Activated gamma-delta T cell treated with Interleukin-2 at 50 U/mL for 16 hours (primary cell): ENCODE results near the gene UGT1A10.

Source experiments
- DNase-seq: peaks from one replicate; pipeline ENCODE4 v3.0.0-alpha.2; 2020

Gene UGT1A10

DNA sequence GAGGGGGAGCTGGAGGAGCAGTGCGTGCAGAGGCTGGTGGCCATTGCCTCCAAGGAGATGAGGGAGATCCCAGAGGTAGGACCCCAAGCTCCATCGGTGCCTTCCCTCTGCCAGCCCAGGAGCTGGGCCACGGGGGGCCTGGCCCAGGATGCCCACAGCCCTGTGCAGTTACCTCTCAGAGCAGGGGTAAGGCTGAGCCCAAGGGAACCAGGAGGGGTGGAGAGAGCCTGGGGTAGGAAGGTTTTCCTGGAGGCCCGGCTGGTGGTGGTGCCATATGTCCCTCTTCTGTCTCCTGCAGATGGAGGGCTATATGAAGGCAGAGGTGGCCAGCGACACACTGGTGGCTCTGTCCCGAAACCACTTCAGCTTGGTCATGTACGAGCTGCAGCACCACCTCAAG, 153.3 kb downstream of the UGT1A10 start:
- DNase-seq, result no peak

DNA sequence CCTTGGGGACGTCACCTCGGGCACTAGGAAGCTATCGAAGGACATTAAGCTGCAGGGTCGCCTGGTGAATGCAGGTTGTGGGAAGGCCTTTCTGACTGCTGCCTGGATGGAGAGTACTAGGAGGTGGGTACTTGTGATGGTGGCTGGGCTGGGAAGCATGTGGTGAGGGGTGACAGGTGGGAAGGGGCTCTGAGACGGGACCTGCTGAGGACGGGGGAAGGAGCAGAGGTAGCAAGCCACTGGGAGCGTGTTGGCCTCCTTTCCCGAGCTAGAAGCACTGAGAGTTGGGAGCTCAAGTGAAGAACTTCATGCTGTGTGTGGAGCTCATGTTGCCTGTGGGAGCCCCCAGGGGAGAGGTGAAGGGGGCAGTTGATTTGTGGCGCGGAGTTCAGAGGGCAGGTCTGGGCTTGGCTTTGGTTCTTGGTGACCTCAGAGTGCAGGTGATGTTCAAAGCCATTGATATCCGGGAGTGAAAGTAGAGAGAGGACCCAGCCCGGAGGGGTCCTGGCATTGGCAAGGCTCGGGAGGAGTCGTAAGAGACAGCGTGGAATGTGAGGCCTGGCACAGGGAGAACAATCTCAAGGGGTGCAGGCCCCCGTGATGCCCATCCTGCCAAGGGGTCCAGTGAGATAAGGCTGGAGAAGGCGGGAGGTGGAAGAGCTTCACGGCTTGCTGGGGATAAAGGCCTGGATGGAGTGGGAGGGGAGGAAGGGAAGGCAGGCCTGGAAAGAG, 155.1 kb downstream of the UGT1A10 start:
- DNase-seq, result no peak

GRCh38 chr2:233791883-233792329, 155.7 kb downstream of the UGT1A10 start:
- DNase-seq, result no peak

- DNase-seq, result no peak
Observed at GRCh38 chr2:233792720-233793119, 156.5 kb downstream of the UGT1A10 start.

DNA sequence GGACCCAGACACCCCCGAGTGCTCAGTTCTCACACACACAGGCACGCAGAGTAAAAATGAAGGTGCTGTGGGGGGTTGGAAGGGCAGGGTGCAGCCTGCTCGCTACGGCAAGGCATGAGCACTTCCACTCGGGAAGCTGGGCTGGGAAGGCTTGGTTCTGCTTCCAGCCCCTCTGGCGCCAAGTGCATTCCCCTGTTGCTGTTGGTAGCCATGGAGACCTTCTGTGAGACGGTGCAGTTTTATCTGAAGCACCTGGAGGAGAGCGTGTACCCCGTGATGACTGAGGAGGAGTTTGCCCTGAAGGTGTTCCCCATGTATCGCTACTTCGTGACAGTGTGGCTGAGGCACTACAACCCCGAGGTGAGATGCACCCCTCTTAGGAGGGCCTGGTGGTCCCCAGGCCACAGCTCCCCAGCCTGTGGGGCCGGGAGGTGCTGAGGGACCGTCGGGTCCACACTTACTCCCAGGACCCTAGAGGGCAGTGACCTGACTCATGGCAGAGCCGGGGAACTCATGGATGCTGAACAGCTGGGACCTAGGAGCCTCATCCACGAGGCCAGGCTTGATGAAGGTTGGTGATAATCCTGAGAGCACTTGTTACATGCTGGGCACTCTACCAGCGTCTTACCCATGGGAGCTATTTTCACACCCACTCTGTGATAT, 157.3 kb downstream of the UGT1A10 start:
- DNase-seq, result no peak

DNA sequence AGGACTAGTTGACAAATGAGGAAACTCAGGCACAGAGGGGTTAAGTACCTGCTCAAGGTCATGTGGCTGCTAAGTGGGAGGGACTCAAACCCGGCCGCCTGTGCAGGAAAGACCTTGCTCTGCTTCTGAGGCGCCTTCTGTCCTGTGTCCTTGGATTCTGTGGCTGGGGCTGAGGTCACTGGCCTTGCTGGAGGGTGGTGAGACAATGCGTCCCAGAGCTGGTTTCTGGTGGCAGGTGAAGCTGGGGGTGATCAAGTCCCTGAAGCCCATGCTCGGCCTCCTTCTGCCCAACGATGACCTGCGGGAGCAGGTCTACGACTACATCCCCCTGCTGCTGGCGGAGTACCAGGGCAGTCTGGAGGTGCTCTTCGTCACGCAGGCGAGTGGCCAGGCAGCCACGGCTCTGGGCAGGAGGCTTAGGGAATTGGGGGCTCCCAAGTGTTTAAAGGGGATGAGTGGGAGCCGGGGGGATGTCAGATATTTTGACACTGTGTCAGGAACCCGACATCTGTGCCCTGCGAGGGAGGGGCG, 157.9 kb downstream of the UGT1A10 start:
- DNase-seq, result no peak

DNA sequence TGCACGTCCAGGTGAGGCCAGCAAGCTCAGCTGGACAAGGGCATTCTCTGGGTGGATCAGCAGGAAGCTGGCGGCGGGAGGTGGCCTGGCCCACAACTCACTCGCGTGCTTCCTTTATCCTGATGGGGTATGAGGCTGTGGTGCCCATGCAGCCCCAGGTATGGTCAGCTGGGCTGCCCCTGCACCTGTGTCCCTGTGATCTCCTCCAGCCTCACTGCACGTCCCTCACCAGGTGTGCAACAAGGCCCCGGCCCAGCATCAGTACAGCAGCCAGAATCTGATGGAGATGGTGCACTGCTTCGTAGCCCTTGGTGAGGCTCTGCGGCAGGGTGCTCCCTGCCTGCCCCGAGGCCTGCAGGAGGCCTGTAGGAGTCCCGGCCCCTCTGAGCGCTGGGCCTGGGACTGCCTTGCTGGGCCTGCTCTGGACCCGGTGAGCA, 159.5 kb downstream of the UGT1A10 start:
- DNase-seq, result no peak

- DNase-seq, result no peak
Observed at GRCh38 chr2:233796254-233796653, 160.0 kb downstream of the UGT1A10 start.

GRCh38 chr2:233798335-233799086, 162.3 kb downstream of the UGT1A10 start:
- no peak for DNase-seq

DNA sequence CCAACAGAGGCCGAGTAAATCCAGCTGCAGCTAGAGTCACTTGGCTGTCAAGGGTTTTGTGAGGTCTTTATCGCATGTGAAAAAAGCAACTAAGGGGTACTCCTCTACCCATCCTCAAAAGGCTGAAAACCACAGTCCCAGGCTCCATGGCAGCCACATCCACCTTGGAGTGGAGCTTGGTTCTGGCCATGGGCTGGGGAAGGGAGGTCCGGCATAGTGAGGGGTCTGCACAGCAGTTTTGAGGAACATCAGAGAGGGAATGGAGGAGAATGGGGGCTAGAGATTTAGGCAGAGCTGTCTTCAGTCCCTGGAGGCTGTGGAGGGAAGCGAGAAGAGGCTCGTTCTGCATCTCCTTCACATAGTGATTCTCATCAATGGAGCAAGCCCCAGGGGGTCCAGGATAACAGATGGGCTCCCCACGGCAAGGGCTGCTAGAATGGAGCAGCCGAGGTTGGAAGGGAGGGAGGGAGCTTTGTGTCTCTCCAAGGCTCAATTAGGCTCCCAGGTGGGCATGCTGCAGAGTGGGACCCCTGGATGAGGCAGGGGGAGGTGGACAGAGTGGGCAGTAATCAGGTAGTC, 162.9 kb downstream of the UGT1A10 start:
- no peak for DNase-seq

DNA sequence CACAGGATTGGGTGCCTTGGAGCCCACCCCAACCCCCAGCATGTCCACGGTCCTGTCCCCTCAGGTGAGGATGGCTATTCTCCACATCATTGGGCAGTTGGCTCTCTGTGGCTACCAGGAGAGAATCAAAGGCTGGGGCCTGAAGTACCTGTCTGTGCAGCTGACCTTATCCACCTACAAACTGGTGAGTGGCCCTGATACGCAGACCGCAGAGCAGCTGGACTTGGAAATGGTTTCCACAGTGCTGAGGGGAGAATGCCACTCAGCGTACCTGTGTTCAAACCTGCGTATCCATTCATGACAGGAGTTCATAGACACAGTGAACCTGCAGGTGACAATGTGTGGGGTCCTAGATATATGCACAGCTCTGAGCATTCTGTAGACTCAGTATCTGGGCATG, 163.5 kb downstream of the UGT1A10 start:
- DNase-seq, result no peak

GRCh38 chr2:233800208-233800607, 164.0 kb downstream of the UGT1A10 start:
- DNase-seq, result no peak

GRCh38 chr2:233801357-233802131, 165.3 kb downstream of the UGT1A10 start:
- no peak for DNase-seq

DNA sequence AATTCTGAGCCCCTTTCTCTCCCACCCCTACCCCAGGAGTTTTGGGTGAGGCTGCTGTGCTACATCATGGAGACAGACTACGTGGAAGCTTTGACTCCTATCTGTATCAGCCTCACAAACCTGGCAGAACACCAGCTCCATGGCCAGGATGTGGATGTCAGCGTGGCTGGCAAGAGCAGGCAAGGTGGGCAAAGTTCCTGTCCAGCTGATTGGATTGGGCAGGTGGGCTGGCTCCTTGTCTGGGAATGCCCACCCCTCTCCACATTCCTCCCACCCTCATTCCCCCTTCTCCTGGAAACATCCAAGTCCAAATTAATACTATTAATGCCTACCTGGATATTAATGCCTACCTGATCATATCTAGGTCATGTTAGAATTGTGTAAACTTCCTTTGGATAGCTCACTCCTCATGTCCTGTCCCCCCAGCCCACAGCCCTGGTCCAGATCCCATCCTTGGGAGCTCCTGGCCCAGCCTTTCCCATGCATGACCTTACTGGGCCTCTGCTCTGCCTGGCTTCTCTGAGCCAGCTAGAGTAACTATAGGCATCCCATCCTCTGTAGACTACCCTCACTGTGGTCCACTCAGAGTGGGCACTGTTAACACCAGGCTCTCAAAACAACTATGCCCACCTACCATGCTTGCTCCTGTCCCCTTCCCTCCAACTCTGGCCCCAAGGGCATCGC, 166.0 kb downstream of the UGT1A10 start:
- no peak for DNase-seq

GRCh38 chr2:233803292-233803911, 167.2 kb downstream of the UGT1A10 start:
- no peak for DNase-seq

GRCh38 chr2:233803994-233804393, 167.7 kb downstream of the UGT1A10 start:
- DNase-seq, result no peak

- no peak for DNase-seq
Observed at GRCh38 chr2:233807215-233807865, 171.1 kb downstream of the UGT1A10 start.

- no peak for DNase-seq
Observed at GRCh38 chr2:233807966-233808935, 172.0 kb downstream of the UGT1A10 start.

- DNase-seq, result no peak
Observed at GRCh38 chr2:233810385-233810784, 174.1 kb downstream of the UGT1A10 start.
